ENCODE measurements around the gene RGS3.

Gene RGS3

GRCh38 chr9:113538131-113538530, 74.6 kb downstream of the RGS3 start:
- no peak overlapping the region for H4K91ac ChIP-seq (ENCODE audit: low read depth, low read length, poor library complexity)
- no peak overlapping the region for H3K14ac ChIP-seq (ENCODE audit: low read length)
- H3K23ac ChIP-seq (ENCODE audit: low read depth, low read length, poor library complexity): no peak overlapping the region
- H3K4ac ChIP-seq (ENCODE audit: low read length): no peak overlapping the region
- H3K36me3 ChIP-seq (replicated peaks in 1 of 2; ENCODE audit: control insufficient read depth in 2 of 2, insufficient read depth in 2 of 2, low read length in 2 of 2): peaks cover 0 to 3% of the 10 kb centered on the region in 2 donors
- H2BK12ac ChIP-seq (ENCODE audit: low read length): no peak overlapping the region
- H3K27me3 ChIP-seq (ENCODE audit: control insufficient read depth in 3 of 3, insufficient read depth in 3 of 3, low read depth in 1 of 3, low read length in 3 of 3): no peaks in the 10 kb centered on the region
- H3K4me3 ChIP-seq (ENCODE audit: low read length in 2 of 2): no peak overlapping the region
- DNase-seq (ENCODE audit: low spot score): no peak
- no peak overlapping the region for H3K27ac ChIP-seq (replicated peaks; ENCODE audit: low read length)
- H2BK5ac ChIP-seq (ENCODE audit: low read length): no peak overlapping the region
- no peak overlapping the region for H4K8ac ChIP-seq (ENCODE audit: low read depth, low read length)
- no peak overlapping the region for H3K4me2 ChIP-seq (ENCODE audit: insufficient read depth, low read length, poor library complexity, severe bottlenecking)
- no CpG with 5 or more reads among the region's 5 CpGs for WGBS, 2 donors (ENCODE audit: extremely low coverage in 2 of 2, insufficient read length in 2 of 2, insufficient replicate concordance in 1 of 2)
- H2BK15ac ChIP-seq (ENCODE audit: low read length): no peak overlapping the region
- no peaks in the 10 kb centered on the region for H3K79me1 ChIP-seq (ENCODE audit: low read depth, low read length)
- no peak overlapping the region for H2AFZ ChIP-seq (ENCODE audit: low read length)
- H3K9ac ChIP-seq (ENCODE audit: low read depth, low read length, poor library complexity): no peak overlapping the region
- H2BK120ac ChIP-seq (ENCODE audit: low read depth, low read length): no peak overlapping the region
- no peaks in the 10 kb centered on the region for H3K9me3 ChIP-seq (replicated peaks in 1 of 2; ENCODE audit: control insufficient read depth in 2 of 2, insufficient read depth in 1 of 2, low read depth in 1 of 2, low read length in 2 of 2)
- no peak overlapping the region for H2AK5ac ChIP-seq (ENCODE audit: low read depth, low read length)
- H3K18ac ChIP-seq (ENCODE audit: low read length): no peak overlapping the region
- peaks cover 24 to 28% of the 10 kb centered on the region in 2 donors for H3K4me1 ChIP-seq (ENCODE audit: control insufficient read depth in 2 of 2, insufficient read depth in 1 of 2, low read depth in 1 of 2, low read length in 2 of 2)

GRCh38 chr9:113538701-113539430, 75.3 kb downstream of the RGS3 start:
- Histone ChIP-seq H3K9ac (ENCODE audit: low read depth, low read length, poor library complexity) (no peak overlapping the region), H3K79me1 (ENCODE audit: low read depth, low read length) (no peaks in the 10 kb centered on the region), H3K27me3 (ENCODE audit: control insufficient read depth in 3 of 3, insufficient read depth in 3 of 3, low read depth in 1 of 3, low read length in 3 of 3) (no peaks in the 10 kb centered on the region), H2AK5ac (ENCODE audit: low read depth, low read length) (no peak overlapping the region), H3K14ac (ENCODE audit: low read length) (no peak overlapping the region), H3K27ac (replicated peaks; ENCODE audit: low read length) (no peak overlapping the region), H3K36me3 (replicated peaks in 1 of 2; ENCODE audit: control insufficient read depth in 2 of 2, insufficient read depth in 2 of 2, low read length in 2 of 2) (peaks cover 0 to 3% of the 10 kb centered on the region in 2 donors), H3K4me1 (ENCODE audit: control insufficient read depth in 2 of 2, insufficient read depth in 1 of 2, low read depth in 1 of 2, low read length in 2 of 2) (peaks cover 28 to 33% of the 10 kb centered on the region in 2 donors), H3K9me3 (replicated peaks in 1 of 2; ENCODE audit: control insufficient read depth in 2 of 2, insufficient read depth in 1 of 2, low read depth in 1 of 2, low read length in 2 of 2) (no peaks in the 10 kb centered on the region), H3K4me2 (ENCODE audit: insufficient read depth, low read length, poor library complexity, severe bottlenecking) (no peak overlapping the region), H3K18ac (ENCODE audit: low read length) (no peak overlapping the region), H2BK120ac (ENCODE audit: low read depth, low read length) (no peak overlapping the region), H3K4ac (ENCODE audit: low read length) (no peak overlapping the region), H4K8ac (ENCODE audit: low read depth, low read length) (no peak overlapping the region), H2BK12ac (ENCODE audit: low read length) (no peak overlapping the region), H2BK5ac (ENCODE audit: low read length) (no peak overlapping the region), H2BK15ac (ENCODE audit: low read length) (no peak overlapping the region), H2AFZ (ENCODE audit: low read length) (no peak overlapping the region), H4K91ac (ENCODE audit: low read depth, low read length, poor library complexity) (peak overlapping the region; percentile 27), H3K4me3 (ENCODE audit: low read length in 2 of 2) (no peak overlapping the region), H3K23ac (ENCODE audit: low read depth, low read length, poor library complexity) (no peak overlapping the region)
- WGBS, 2 donors (ENCODE audit: extremely low coverage in 2 of 2, insufficient read length in 2 of 2, insufficient replicate concordance in 1 of 2): no CpG with 5 or more reads among the region's 14 CpGs
- no peak for DNase-seq (ENCODE audit: low spot score)

GRCh38 chr9:113540466-113540865, 76.9 kb downstream of the RGS3 start:
- Histone ChIP-seq H2BK120ac (ENCODE audit: low read depth, low read length) (no peak overlapping the region), H3K27ac (replicated peaks; ENCODE audit: low read length) (no peak overlapping the region), H3K18ac (ENCODE audit: low read length) (no peak overlapping the region), H2BK15ac (ENCODE audit: low read length) (no peak overlapping the region), H3K14ac (ENCODE audit: low read length) (no peak overlapping the region), H3K9ac (ENCODE audit: low read depth, low read length, poor library complexity) (peak overlapping the region; percentile 32), H2BK12ac (ENCODE audit: low read length) (peak overlapping the region; percentile 58), H3K4ac (ENCODE audit: low read length) (no peak overlapping the region), H3K9me3 (replicated peaks in 1 of 2; ENCODE audit: control insufficient read depth in 2 of 2, insufficient read depth in 1 of 2, low read depth in 1 of 2, low read length in 2 of 2) (no peaks in the 10 kb centered on the region), H3K4me2 (ENCODE audit: insufficient read depth, low read length, poor library complexity, severe bottlenecking) (no peak overlapping the region), H4K8ac (ENCODE audit: low read depth, low read length) (no peak overlapping the region), H3K4me1 (ENCODE audit: control insufficient read depth in 2 of 2, insufficient read depth in 1 of 2, low read depth in 1 of 2, low read length in 2 of 2) (peaks cover 30 to 35% of the 10 kb centered on the region in 2 donors), H3K36me3 (replicated peaks in 1 of 2; ENCODE audit: control insufficient read depth in 2 of 2, insufficient read depth in 2 of 2, low read length in 2 of 2) (peaks cover 0 to 3% of the 10 kb centered on the region in 2 donors), H2BK5ac (ENCODE audit: low read length) (no peak overlapping the region), H2AFZ (ENCODE audit: low read length) (no peak overlapping the region), H2AK5ac (ENCODE audit: low read depth, low read length) (no peak overlapping the region), H3K27me3 (ENCODE audit: control insufficient read depth in 3 of 3, insufficient read depth in 3 of 3, low read depth in 1 of 3, low read length in 3 of 3) (no peaks in the 10 kb centered on the region), H4K91ac (ENCODE audit: low read depth, low read length, poor library complexity) (no peak overlapping the region), H3K4me3 (ENCODE audit: low read length in 2 of 2) (no peak overlapping the region), H3K23ac (ENCODE audit: low read depth, low read length, poor library complexity) (no peak overlapping the region), H3K79me1 (ENCODE audit: low read depth, low read length) (no peaks in the 10 kb centered on the region)
- no peak for DNase-seq (ENCODE audit: low spot score)
- no CpG with 5 or more reads among the region's 6 CpGs for WGBS, 2 donors (ENCODE audit: extremely low coverage in 2 of 2, insufficient read length in 2 of 2, insufficient replicate concordance in 1 of 2)

- no peak overlapping the region for H3K4me2 ChIP-seq (ENCODE audit: insufficient read depth, low read length, poor library complexity, severe bottlenecking)
- H2BK15ac ChIP-seq (ENCODE audit: low read length): no peak overlapping the region
- peak overlapping the region; percentile 67 for H4K8ac ChIP-seq (ENCODE audit: low read depth, low read length)
- no CpG with 5 or more reads among the region's 12 CpGs for WGBS, 2 donors (ENCODE audit: extremely low coverage in 2 of 2, insufficient read length in 2 of 2, insufficient replicate concordance in 1 of 2)
- peak; percentile 56 for DNase-seq (ENCODE audit: low spot score)
- H2AFZ ChIP-seq (ENCODE audit: low read length): peak overlapping the region; percentile 10
- no peaks in the 10 kb centered on the region for H3K27me3 ChIP-seq (ENCODE audit: control insufficient read depth in 3 of 3, insufficient read depth in 3 of 3, low read depth in 1 of 3, low read length in 3 of 3)
- no peak overlapping the region for H3K23ac ChIP-seq (ENCODE audit: low read depth, low read length, poor library complexity)
- H2BK12ac ChIP-seq (ENCODE audit: low read length): no peak overlapping the region
- H3K79me1 ChIP-seq (ENCODE audit: low read depth, low read length): no peaks in the 10 kb centered on the region
- H4K91ac ChIP-seq (ENCODE audit: low read depth, low read length, poor library complexity): peak overlapping the region; percentile 9
- H3K9ac ChIP-seq (ENCODE audit: low read depth, low read length, poor library complexity): no peak overlapping the region
- no peak overlapping the region for H3K27ac ChIP-seq (replicated peaks; ENCODE audit: low read length)
- H3K4ac ChIP-seq (ENCODE audit: low read length): no peak overlapping the region
- H3K4me1 ChIP-seq (ENCODE audit: control insufficient read depth in 2 of 2, insufficient read depth in 1 of 2, low read depth in 1 of 2, low read length in 2 of 2): peaks cover 25 to 28% of the 10 kb centered on the region in 2 donors
- H3K18ac ChIP-seq (ENCODE audit: low read length): peak overlapping the region; percentile 30
- peak overlapping the region; percentile 32 for H3K14ac ChIP-seq (ENCODE audit: low read length)
- peak overlapping the region; percentile 16 for H2BK5ac ChIP-seq (ENCODE audit: low read length)
- H2BK120ac ChIP-seq (ENCODE audit: low read depth, low read length): peak overlapping the region; percentile 33
- H2AK5ac ChIP-seq (ENCODE audit: low read depth, low read length): peak overlapping the region; percentile 40
- peaks cover 0 to 3% of the 10 kb centered on the region in 2 donors for H3K36me3 ChIP-seq (replicated peaks in 1 of 2; ENCODE audit: control insufficient read depth in 2 of 2, insufficient read depth in 2 of 2, low read length in 2 of 2)
- H3K4me3 ChIP-seq (ENCODE audit: low read length in 2 of 2): no peak overlapping the region
- no peaks in the 10 kb centered on the region for H3K9me3 ChIP-seq (replicated peaks in 1 of 2; ENCODE audit: control insufficient read depth in 2 of 2, insufficient read depth in 1 of 2, low read depth in 1 of 2, low read length in 2 of 2)
Observed at GRCh38 chr9:113541019-113541900, 77.7 kb downstream of the RGS3 start.
